ENCODE results near the gene SLC2A8. TPM values are rescaled to one million over a fixed set of nuclear protein-coding genes. Genes with fewer than 3 reads are reported as not detected.

Gene SLC2A8
- total RNA-seq, 1 experiment from 2014 or later, result 55.7 TPM

- Histone ChIP-seq H3K36me3 (ENCODE audit: control insufficient read depth, insufficient read depth, low read length) (no peaks in the 10 kb centered on the region), H3K4me3 (ENCODE audit: low read depth in 2 of 2, low read length in 2 of 2) (no peak overlapping the region), H3K27ac (ENCODE audit: low read length) (no peak overlapping the region), H3K4me1 (ENCODE audit: control insufficient read depth, insufficient read depth, low read length) (no peaks in the 10 kb centered on the region), H3K9me3 (ENCODE audit: control insufficient read depth, insufficient read depth, low read depth, low read length) (no peaks in the 10 kb centered on the region), H3K27me3 (ENCODE audit: control insufficient read depth, insufficient read depth, low read length) (no peaks in the 10 kb centered on the region)
- intact Hi-C loops (cut with micrococcal nuclease; ENCODE audit: unreplicated experiment), result no loop called here
- POLR2A ChIA-PET, result interaction anchor here (0.7 kb wide), 1 partner anchor 52 kb away, joined by 3 read pairs; no protein-coding TSS in a partner anchor
- BruUV-seq (replicated peaks), result no TSS peak
- CTCF ChIA-PET, result no interaction called here
- in situ Hi-C loops (cut with HindIII; ENCODE audit: low pct_unique_long_range_greater_than_20kb, low sequenced_read_pairs), result no loop called here
- TF ChIP-seq, protein P1, sequence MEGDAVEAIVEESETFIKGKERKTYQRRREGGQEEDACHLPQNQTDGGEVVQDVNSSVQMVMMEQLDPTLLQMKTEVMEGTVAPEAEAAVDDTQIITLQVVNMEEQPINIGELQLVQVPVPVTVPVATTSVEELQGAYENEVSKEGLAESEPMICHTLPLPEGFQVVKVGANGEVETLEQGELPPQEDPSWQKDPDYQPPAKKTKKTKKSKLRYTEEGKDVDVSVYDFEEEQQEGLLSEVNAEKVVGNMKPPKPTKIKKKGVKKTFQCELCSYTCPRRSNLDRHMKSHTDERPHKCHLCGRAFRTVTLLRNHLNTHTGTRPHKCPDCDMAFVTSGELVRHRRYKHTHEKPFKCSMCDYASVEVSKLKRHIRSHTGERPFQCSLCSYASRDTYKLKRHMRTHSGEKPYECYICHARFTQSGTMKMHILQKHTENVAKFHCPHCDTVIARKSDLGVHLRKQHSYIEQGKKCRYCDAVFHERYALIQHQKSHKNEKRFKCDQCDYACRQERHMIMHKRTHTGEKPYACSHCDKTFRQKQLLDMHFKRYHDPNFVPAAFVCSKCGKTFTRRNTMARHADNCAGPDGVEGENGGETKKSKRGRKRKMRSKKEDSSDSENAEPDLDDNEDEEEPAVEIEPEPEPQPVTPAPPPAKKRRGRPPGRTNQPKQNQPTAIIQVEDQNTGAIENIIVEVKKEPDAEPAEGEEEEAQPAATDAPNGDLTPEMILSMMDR (IDR thresholded peaks at IDR 0.05), result no peak
- TF ChIP-seq POLR2AphosphoS5 (IDR thresholded peaks at IDR 0.05; ENCODE audit: low read depth, low read length), result no peak
- TF ChIP-seq TCF7L2 (IDR thresholded peaks at IDR 0.05; ENCODE audit: low read depth, low read length), result no peak
- no peak for TF ChIP-seq SIN3A (IDR thresholded peaks at IDR 0.05; ENCODE audit: borderline replicate concordance, insufficient read depth, low read depth, low read length)
- TF ChIP-seq REST (IDR thresholded peaks at IDR 0.05; ENCODE audit: insufficient read depth in 1 of 2, low read depth in 2 of 2, low read length in 1 of 2), result no peak
- ATAC-seq (no peak), DNase-seq (ENCODE audit: low read depth, low spot score) (no peak)
Measured at GRCh38 chr9:127351182-127352166, 45.5 kb upstream of the SLC2A8 start.

DNA sequence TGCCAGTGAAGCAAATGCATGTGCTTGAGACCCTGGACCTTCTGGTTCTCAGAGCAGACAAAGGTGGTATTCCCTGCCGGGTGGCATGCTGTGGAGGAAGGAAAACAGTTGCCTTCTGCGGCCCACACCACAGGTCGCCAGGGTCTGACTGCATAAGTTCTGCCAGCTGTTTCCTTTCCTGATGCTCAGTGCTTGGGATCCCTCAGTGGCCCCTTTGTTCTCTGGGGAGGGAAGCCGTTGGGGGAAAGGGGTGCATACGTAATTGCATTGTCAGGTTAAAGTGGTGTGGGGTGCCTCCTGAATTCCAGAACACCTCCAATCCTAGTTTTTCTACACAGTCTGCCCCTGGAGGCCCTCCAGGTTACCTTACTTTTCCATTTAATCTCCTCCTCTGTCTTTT is 43.1 kb upstream of the SLC2A8 start:
- DNase-seq (ENCODE audit: low read depth, low spot score), result no peak
- TF ChIP-seq POLR2AphosphoS5 (IDR thresholded peaks at IDR 0.05; ENCODE audit: low read depth, low read length) (no peak), REST (IDR thresholded peaks at IDR 0.05; ENCODE audit: insufficient read depth in 1 of 2, low read depth in 2 of 2, low read length in 1 of 2) (no peak), TCF7L2 (IDR thresholded peaks at IDR 0.05; ENCODE audit: low read depth, low read length) (no peak), SIN3A (IDR thresholded peaks at IDR 0.05; ENCODE audit: borderline replicate concordance, insufficient read depth, low read depth, low read length) (no peak)
- TF ChIP-seq, protein P1 (IDR thresholded peaks at IDR 0.05), result no peak
- Histone ChIP-seq H3K27me3 (ENCODE audit: control insufficient read depth, insufficient read depth, low read length) (no peaks in the 10 kb centered on the region), H3K4me3 (ENCODE audit: low read depth in 2 of 2, low read length in 2 of 2) (no peak overlapping the region), H3K9me3 (ENCODE audit: control insufficient read depth, insufficient read depth, low read depth, low read length) (no peaks in the 10 kb centered on the region), H3K36me3 (ENCODE audit: control insufficient read depth, insufficient read depth, low read length) (no peaks in the 10 kb centered on the region), H3K27ac (ENCODE audit: low read length) (no peak overlapping the region), H3K4me1 (ENCODE audit: control insufficient read depth, insufficient read depth, low read length) (no peaks in the 10 kb centered on the region)
- no peak for ATAC-seq
- BruUV-seq (replicated peaks), result no TSS peak
- ChIA-PET CTCF (no interaction called here), POLR2A (no interaction called here)
- intact Hi-C loops (cut with micrococcal nuclease; ENCODE audit: unreplicated experiment), result no loop called here
- in situ Hi-C loops (cut with HindIII; ENCODE audit: low pct_unique_long_range_greater_than_20kb, low sequenced_read_pairs), result no loop called here

All from Panc1 (cell line).